Prostate gland (tissue), 2 donors: Measurements from ENCODE around the gene TNS1.

Source experiments
- POLR2A ChIP-seq: fragments of 450-650 bp; IDR thresholded peaks from one replicate; pipeline ENCODE4 v1.6.1; 2016; ENCODE audit warnings: antibody characterized with exemption, mild to moderate bottlenecking
- TF ChIP-seq, protein P1 (sequence below), 4 experiments: fragments of 200-600 bp in 2 of 4; fragments of 450-650 bp in 2 of 4; sonication (generic) in 2 of 4; IDR thresholded peaks; 1 replicate in 3 of 4; 2 replicates in 1 of 4; pipeline ENCODE4 v1.5.1; 2016 to 2019; ENCODE audit warnings: antibody characterized with exemption in 4 of 4, mild to moderate bottlenecking in 2 of 4, moderate library complexity in 2 of 4

GRCh38 chr2:217933617-217933993 is 69.2 kb downstream of the TNS1 start:
- TF ChIP-seq, protein P1, sequence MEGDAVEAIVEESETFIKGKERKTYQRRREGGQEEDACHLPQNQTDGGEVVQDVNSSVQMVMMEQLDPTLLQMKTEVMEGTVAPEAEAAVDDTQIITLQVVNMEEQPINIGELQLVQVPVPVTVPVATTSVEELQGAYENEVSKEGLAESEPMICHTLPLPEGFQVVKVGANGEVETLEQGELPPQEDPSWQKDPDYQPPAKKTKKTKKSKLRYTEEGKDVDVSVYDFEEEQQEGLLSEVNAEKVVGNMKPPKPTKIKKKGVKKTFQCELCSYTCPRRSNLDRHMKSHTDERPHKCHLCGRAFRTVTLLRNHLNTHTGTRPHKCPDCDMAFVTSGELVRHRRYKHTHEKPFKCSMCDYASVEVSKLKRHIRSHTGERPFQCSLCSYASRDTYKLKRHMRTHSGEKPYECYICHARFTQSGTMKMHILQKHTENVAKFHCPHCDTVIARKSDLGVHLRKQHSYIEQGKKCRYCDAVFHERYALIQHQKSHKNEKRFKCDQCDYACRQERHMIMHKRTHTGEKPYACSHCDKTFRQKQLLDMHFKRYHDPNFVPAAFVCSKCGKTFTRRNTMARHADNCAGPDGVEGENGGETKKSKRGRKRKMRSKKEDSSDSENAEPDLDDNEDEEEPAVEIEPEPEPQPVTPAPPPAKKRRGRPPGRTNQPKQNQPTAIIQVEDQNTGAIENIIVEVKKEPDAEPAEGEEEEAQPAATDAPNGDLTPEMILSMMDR (IDR thresholded peaks at IDR 0.05) = no peak
- TF ChIP-seq POLR2A = no peak
